Activated gamma-delta T cell treated with Interleukin-2 at 50 U/mL for 16 hours (primary cell): Measurements from ENCODE around the gene ZIC5.

Experiments
- DNase-seq: peaks from one replicate; pipeline ENCODE4 v3.0.0-alpha.2; 2020

The ZIC5 gene

DNA sequence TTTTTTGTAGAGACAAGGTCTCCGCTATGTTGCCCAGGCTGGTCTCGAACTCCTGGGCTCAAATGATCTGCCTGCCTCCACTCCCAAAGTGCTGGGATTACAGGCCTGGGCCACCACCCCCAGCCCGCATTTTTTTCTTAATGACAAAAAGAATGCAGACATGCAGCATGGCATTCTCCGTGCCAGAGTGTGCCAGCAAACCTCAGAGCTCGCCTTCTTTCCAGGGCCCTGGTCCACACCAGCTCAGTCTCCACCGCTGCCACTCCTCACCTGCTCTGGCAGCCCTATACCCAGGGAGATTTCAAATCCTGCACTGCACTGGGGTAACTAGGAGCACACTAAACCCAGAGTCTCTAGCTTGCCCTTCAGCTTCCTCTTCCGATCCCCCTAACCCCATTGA, 41.7 kb downstream of the ZIC5 start:
- no peak for DNase-seq

DNA sequence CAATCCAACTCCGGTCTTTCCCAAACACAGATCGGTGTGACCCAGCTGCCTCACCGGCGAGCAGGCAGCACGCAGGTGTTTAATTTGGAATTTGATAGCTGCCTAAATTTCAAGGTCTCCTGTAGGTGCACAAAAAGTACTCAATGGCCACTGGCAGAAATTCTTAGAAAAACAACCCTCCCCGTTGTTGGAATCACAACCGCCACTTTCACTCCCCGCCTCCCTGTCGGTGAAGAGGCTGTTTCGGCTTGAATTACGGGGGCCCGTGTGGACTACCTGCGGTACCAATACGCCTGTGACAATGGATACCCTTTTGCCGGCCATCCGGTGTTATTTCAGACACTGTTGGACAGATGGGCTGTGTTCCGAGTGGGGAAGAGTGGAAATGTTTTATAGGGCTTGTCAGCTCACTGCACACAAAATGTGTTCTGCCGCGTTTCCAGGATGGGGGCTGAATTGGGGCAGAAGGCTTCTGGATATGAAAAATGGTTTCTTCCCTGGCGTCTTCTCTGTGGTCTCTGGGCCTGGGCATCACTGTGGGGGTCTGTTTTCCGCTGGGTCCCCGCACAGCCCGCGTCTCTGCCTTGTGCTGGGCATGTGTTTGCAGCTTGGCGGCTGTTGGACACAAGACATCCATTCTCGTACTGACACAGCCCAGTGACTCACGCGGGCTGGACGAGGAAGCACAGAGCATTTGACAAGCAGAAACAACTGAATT, 45.4 kb downstream of the ZIC5 start:
- DNase-seq: no peak

DNA sequence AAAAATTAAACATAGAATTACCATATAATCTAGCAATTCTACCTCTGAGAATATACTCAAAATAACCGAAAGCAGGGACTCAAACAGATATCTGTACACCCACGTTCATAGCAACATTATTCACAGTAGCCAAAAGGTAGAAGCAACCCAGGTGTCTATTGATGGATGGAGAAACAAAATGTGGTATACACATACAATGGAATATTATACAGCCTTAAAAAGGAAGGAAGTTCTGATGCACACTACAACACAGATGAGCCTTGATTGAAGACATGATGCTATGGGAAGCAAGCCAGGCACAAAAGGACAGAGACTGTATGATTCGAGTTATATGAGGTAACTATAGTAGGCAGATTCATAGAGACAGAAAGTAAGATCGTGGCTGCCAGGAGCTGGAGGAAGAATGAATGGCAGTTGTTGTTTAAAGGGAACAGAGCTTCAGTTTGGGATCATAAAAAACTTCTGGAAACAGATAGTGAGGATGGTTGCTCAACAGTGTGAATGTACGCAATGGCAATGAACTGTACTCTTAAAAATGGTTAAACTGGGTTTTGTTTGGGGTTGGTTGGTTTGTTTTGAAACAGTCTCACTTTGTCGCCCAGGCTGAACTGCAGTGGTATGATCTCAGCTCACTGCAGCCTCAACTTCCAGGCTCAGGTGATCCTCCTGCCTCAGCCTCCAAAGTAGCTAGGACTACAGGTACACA, 47.5 kb downstream of the ZIC5 start:
- no peak for DNase-seq

DNA sequence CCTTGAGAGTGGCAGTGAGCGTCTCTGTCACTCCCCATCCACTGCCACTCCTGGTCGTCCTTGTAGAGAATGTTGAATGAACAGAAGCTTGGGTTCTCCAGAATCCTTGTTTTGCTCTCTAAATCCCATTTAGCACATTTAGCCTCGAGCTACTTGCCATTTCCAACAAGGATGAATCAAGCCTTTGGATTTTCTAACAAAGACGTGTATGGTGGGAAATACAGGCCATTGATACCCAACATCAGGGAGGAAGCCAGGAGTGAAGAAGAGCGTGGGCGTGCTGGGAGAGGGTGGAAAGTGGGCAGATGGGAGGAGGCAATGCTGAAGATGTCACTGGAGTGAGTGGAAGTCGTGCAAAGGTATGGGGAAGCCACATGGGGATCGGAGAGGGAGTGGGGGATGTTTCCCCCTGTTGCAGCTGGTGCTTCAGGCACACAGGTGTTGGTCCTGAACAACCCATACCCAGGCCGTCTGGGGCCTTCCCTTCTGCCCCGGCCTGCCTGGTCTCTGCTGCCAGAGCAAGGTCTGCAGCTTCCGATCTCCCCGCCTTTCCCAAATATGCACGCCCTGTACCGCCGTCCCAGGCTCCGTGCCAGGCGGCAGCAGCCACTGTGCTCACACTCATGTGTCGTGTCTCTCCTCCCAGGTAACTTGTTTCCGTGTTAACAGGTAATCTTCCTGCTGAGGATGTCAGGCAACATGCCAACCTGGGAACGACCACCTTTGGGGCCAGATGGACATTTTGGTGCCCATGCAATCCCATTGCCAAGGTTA, 48.7 kb downstream of the ZIC5 start:
- no peak for DNase-seq

DNA sequence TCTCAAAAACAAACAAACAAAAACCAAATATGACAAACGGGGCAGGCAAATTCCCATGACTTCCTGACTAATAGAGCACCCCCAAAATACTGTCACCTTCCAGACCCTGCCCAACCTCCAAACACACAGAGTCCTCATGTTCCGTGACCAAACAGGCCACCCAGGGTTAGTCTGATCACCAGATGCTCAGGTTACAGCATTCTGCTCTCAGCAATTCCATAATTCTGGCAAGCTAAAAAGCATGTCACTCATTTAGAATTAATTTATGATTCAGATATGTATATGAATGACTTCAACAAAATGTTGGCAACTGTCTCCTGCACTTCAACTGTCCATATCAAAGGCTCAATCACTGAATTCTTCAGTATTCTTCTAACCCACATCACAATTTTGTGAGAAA, 52.4 kb downstream of the ZIC5 start:
- no peak for DNase-seq

DNA sequence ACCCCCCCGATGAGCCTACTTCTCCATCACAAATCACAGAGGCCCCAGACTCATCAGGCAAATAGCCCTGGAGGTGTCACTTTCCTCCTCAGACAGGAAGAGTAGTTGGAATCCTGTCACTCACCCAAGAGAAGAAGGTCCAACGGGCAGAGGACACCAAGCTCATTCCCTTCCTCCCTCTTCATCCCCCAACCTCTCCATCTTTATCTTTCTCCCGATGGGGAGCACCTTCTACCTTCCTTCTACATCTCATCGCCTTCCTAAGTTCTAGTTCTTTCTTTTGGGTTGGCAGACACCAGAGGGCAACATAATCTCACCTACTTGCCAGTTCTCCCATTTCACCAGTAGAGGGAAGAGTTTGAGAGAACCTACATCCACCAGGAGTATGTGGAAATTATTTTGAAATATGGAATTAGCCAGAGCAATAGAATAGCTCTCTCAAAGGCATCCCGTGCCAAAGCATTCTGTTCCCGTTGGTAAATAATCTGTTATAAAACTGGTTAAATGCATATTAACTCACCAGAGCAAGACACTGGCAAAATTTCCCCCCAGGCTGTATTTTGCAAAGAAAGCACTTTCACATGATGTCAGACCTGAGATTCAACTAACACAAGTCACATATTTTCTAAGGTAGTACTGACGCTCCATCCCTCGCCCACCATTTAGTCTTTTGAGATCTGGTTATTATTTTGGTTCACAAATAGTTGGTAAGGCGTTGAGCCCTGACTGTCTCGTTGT, 55.0 kb downstream of the ZIC5 start:
- no peak for DNase-seq

DNA sequence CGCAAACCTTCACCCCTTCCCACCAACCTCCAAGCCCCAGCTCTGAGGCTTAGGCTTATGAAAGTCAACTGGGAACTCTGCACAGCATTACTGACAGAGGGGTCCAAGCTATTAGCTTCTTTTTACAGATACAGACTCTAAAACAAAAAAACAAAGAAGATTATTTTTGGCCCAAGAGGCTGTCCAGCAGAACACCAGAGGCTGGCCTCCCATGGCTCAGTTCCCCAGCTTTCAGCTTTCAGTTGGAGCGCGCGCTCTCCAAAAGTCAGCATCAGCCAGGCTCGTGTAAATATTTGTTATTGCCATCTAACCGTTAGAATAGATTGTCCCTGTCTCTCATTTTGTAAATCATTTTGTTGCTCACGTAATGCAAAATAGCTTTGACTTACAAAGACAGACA, 58.4 kb downstream of the ZIC5 start:
- DNase-seq: no peak
